Keratinocyte (primary cell): ENCODE measurements around the gene CSMD2. TPM values are rescaled to one million over a fixed set of nuclear protein-coding genes. Genes with fewer than 3 reads are reported as not detected.

Source experiments
- DNase-seq: peaks from one replicate; pipeline ENCODE4 v3.0.0-alpha.2; 2011; ENCODE audit warnings: low read depth, missing footprints, low spot score
- FAIRE-seq: peaks from 2 replicates; lab custom pipeline; 2011; peaks lifted over from hg19 to GRCh38; lab: Jason Lieb, UNC
- H2AFZ ChIP-seq: 2 replicates; pipeline ENCODE4 v1.6.0; 2012; ENCODE audit warnings: low read length, control low read depth, inconsistent platforms; ENCODE audit not compliant: control insufficient read depth
- H3K27ac ChIP-seq: 2 replicates; pipeline ENCODE4 v1.5.1; 2011; ENCODE audit warnings: low read length; ENCODE audit not compliant: control insufficient read depth, insufficient read depth
- H3K27me3 ChIP-seq: 3 replicates; pipeline ENCODE4 v1.6.0; 2011; ENCODE audit warnings: low read length; ENCODE audit not compliant: control insufficient read depth, insufficient read depth; ENCODE audit errors: extremely low read depth
- H3K36me3 ChIP-seq, 2 experiments: 2 replicates in 1 of 2; 3 replicates in 1 of 2; pipeline ENCODE4 v1.5.1; 2011; ENCODE audit warnings: low read length in 2 of 2, mild to moderate bottlenecking in 1 of 2; ENCODE audit not compliant: control insufficient read depth in 2 of 2, insufficient read depth in 2 of 2; ENCODE audit errors: extremely low read depth in 1 of 2
- H3K4me1 ChIP-seq: 3 replicates; pipeline ENCODE4 v1.5.1; 2011; ENCODE audit warnings: low read length; ENCODE audit not compliant: control insufficient read depth, insufficient read depth; ENCODE audit errors: extremely low read depth
- H3K4me2 ChIP-seq: 3 replicates; pipeline ENCODE4 v1.6.0; 2011; ENCODE audit warnings: low read depth, low read length; ENCODE audit not compliant: control insufficient read depth, insufficient read depth; ENCODE audit errors: extremely low read depth
- H3K4me3 ChIP-seq, 3 experiments: fragments of 200-600 bp in 1 of 3; sonication (generic) in 1 of 3; 2 replicates in 2 of 3; 3 replicates in 1 of 3; pipeline ENCODE4 v1.5.1; 2011 to 2016; ENCODE audit warnings: low read length in 3 of 3, mild to moderate bottlenecking in 3 of 3, control low read depth in 2 of 3, inconsistent platforms in 1 of 3, low read depth in 1 of 3, mixed read lengths in 1 of 3, mixed run types in 1 of 3, moderate library complexity in 1 of 3; ENCODE audit not compliant: control insufficient read depth in 2 of 3, insufficient read depth in 2 of 3; ENCODE audit errors: extremely low read depth in 1 of 3
- H3K79me2 ChIP-seq: 2 replicates; pipeline ENCODE4 v1.6.0; 2012; ENCODE audit warnings: low read length; ENCODE audit not compliant: control insufficient read depth, insufficient read depth
- H3K9ac ChIP-seq: 3 replicates; pipeline ENCODE4 v1.6.0; 2011; ENCODE audit warnings: low read length; ENCODE audit not compliant: control insufficient read depth, insufficient read depth; ENCODE audit errors: extremely low read depth
- H3K9me1 ChIP-seq: 3 replicates; pipeline ENCODE4 v1.6.0; 2011; ENCODE audit warnings: low read length; ENCODE audit not compliant: control insufficient read depth, insufficient read depth; ENCODE audit errors: extremely low read depth
- H3K9me3 ChIP-seq: 2 replicates; pipeline ENCODE4 v1.5.1; 2012; ENCODE audit warnings: low read depth, low read length; ENCODE audit not compliant: control insufficient read depth
- H4K20me1 ChIP-seq: 3 replicates; pipeline ENCODE4 v1.6.0; 2011; ENCODE audit warnings: low read length; ENCODE audit not compliant: control insufficient read depth, insufficient read depth; ENCODE audit errors: extremely low read depth
- EZH2 ChIP-seq: IDR thresholded peaks from one replicate; pipeline ENCODE4 v1.6.1; 2012; ENCODE audit warnings: inconsistent platforms, mild to moderate bottlenecking, low read length, moderate library complexity
- dilution Hi-C: fragments of 300-500 bp; cut with MboI; formaldehyde crosslinking; loops from one replicate; pipeline ENCODE4 v1.7.0; 2020; ENCODE audit warnings: low sequenced_read_pairs; ENCODE audit not compliant: extremely low pct_ligation_motif_present
- polyA plus RNA-seq, 5 experiments: library from polyadenylated mRNA; depleted of rRNA in 3 of 5; stranded (reverse) in 3 of 5; stranded (forward) in 1 of 5; unstranded in 1 of 5; fragments of >200 nt; gene quantifications; 1 replicate in 1 of 5; 2 replicates in 3 of 5; 3 replicates in 1 of 5; pipeline versions ENCODE4 v1.2.1 to v1.2.3, GENCODE V29; 2011 to 2012; ENCODE audit warnings: missing spikeins in 2 of 5, low read depth in 1 of 5, low replicate concordance in 1 of 5
- TF ChIP-seq, protein P1 (sequence below), 3 experiments: IDR thresholded peaks in 1 of 3; conservative IDR thresholded peaks in 1 of 3; optimal IDR thresholded peaks in 1 of 3; 2 replicates in 2 of 3; 3 replicates in 1 of 3; pipeline versions ENCODE3 to v1.5.1; 2011; ENCODE audit warnings: low read length in 3 of 3, mild to moderate bottlenecking in 3 of 3, moderate library complexity in 2 of 3, control low read depth in 1 of 3, inconsistent platforms in 1 of 3; ENCODE audit not compliant: insufficient read depth in 2 of 3; ENCODE audit errors: extremely low read depth in 1 of 3

Gene CSMD2
- polyA plus RNA-seq, 1 donor (not counting 4 experiments of a cell fraction or from before 2014, with no cell fraction given) = 2.0 TPM

- Histone ChIP-seq H3K27ac (no peak overlapping the region), H4K20me1 (no peaks in the 10 kb centered on the region), H3K9me1 (no peaks in the 10 kb centered on the region), H3K9me3 (no peaks in the 10 kb centered on the region), H3K4me2 (no peak overlapping the region), H3K4me3 (no peak overlapping the region), H3K36me3 (no peaks in the 10 kb centered on the region), H3K79me2 (no peaks in the 10 kb centered on the region), H3K9ac (no peak overlapping the region), H3K27me3 (no peaks in the 10 kb centered on the region), H3K4me1 (no peaks in the 10 kb centered on the region), H2AFZ (no peak overlapping the region)
- DNase-seq (no peak), FAIRE-seq (no peak)
- TF ChIP-seq EZH2 = no peak
- TF ChIP-seq, protein P1, sequence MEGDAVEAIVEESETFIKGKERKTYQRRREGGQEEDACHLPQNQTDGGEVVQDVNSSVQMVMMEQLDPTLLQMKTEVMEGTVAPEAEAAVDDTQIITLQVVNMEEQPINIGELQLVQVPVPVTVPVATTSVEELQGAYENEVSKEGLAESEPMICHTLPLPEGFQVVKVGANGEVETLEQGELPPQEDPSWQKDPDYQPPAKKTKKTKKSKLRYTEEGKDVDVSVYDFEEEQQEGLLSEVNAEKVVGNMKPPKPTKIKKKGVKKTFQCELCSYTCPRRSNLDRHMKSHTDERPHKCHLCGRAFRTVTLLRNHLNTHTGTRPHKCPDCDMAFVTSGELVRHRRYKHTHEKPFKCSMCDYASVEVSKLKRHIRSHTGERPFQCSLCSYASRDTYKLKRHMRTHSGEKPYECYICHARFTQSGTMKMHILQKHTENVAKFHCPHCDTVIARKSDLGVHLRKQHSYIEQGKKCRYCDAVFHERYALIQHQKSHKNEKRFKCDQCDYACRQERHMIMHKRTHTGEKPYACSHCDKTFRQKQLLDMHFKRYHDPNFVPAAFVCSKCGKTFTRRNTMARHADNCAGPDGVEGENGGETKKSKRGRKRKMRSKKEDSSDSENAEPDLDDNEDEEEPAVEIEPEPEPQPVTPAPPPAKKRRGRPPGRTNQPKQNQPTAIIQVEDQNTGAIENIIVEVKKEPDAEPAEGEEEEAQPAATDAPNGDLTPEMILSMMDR (optimal IDR thresholded peaks at IDR 0.05 in 1 of 3, IDR thresholded peaks at IDR 0.05 in 1 of 3, conservative IDR thresholded peaks at IDR 0.05 in 1 of 3; ENCODE audit: extremely low read depth in 1 of 3, insufficient read depth in 2 of 3, low read length in 3 of 3) = no peak
- dilution Hi-C loops = no loop called here
Observed at GRCh38 chr1:33949570-33949969, 215.5 kb downstream of the CSMD2 start.

DNA sequence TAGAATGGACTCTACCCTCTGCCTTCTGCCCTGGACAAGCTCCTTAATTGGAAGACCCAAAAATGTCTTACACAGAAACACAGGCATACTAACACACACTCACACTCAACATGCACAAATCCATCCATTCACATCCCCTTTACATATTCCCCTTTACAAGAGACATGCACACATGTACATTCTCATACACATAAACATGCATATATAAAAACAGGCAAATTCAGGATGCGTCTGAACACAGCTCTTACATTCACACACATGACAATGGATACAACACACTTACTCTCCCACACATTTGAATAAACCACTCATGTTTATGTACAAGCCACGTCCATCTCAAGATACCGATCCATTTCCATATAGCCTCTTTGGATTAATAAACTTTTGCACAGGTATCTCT, 216.7 kb downstream of the CSMD2 start:
- Histone ChIP-seq H3K79me2 (no peaks in the 10 kb centered on the region), H3K27ac (no peak overlapping the region), H3K9me3 (no peaks in the 10 kb centered on the region), H3K4me2 (no peak overlapping the region), H3K36me3 (no peaks in the 10 kb centered on the region), H3K4me1 (no peaks in the 10 kb centered on the region), H2AFZ (no peak overlapping the region), H3K9me1 (no peaks in the 10 kb centered on the region), H3K27me3 (no peaks in the 10 kb centered on the region), H4K20me1 (no peaks in the 10 kb centered on the region), H3K9ac (no peak overlapping the region), H3K4me3 (no peak overlapping the region)
- TF ChIP-seq, protein P1 (optimal IDR thresholded peaks at IDR 0.05 in 1 of 3, IDR thresholded peaks at IDR 0.05 in 1 of 3, conservative IDR thresholded peaks at IDR 0.05 in 1 of 3; ENCODE audit: extremely low read depth in 1 of 3, insufficient read depth in 2 of 3, low read length in 3 of 3) = no peak
- no peak for TF ChIP-seq EZH2
- dilution Hi-C loops = no loop called here
- FAIRE-seq = no peak
- no peak for DNase-seq
